Chondrocyte (in vitro differentiated cells): Measurements from ENCODE around the gene KCNAB1. TPM values are rescaled to one million over a fixed set of nuclear protein-coding genes. Genes with fewer than 3 reads are reported as not detected.

Source experiments
- DNase-seq: peaks from one replicate; pipeline ENCODE4 v3.0.0; 2021; ENCODE audit warnings: mixed read lengths, low spot score
- H3K27ac Mint-ChIP-seq: one replicate; pipeline ENCODE4 v1.8.0; 2021; ENCODE audit warnings: mild to moderate bottlenecking, moderate library complexity, mixed read lengths; ENCODE audit not compliant: unreplicated experiment
- H3K27me3 Mint-ChIP-seq: 2 replicates; pipeline ENCODE4 v1.8.0; 2021; ENCODE audit warnings: low read depth, mixed read lengths
- H3K36me3 Mint-ChIP-seq: 2 replicates; pipeline ENCODE4 v1.8.0; 2021; ENCODE audit warnings: low read depth, mixed read lengths
- H3K4me1 Mint-ChIP-seq: 2 replicates; pipeline ENCODE4 v1.8.0; 2021; ENCODE audit warnings: low read depth, mild to moderate bottlenecking, mixed read lengths
- H3K4me3 Mint-ChIP-seq: one replicate; pipeline ENCODE4 v1.8.0; 2021; ENCODE audit warnings: mild to moderate bottlenecking, moderate library complexity, mixed read lengths; ENCODE audit not compliant: unreplicated experiment
- H3K9me3 Mint-ChIP-seq: 2 replicates; pipeline ENCODE4 v1.8.0; 2021; ENCODE audit warnings: low read depth, mixed read lengths
- total RNA-seq: library from RNA; stranded (reverse); gene quantifications from 3 replicates; pipeline ENCODE4 v1.2.1, GENCODE V29; 2021
- TF ChIP-seq, protein P1 (sequence below): fragments of 200-600 bp; sonication (generic); IDR thresholded peaks from 2 replicates; pipeline ENCODE4 v1.5.0; 2021; ENCODE audit warnings: antibody characterized with exemption, mild to moderate bottlenecking, moderate library complexity

The KCNAB1 gene
- total RNA-seq, 1 donor from 2014 or later: 3.4 TPM

GRCh38 chr3:156211583-156211982, 91.2 kb downstream of the KCNAB1 start:
- no peak overlapping the region for H3K27ac Mint-ChIP-seq
- H3K4me3 Mint-ChIP-seq: no peak overlapping the region
- H3K9me3 Mint-ChIP-seq: no peaks in the 10 kb centered on the region
- peaks cover 3% of the 10 kb centered on the region for H3K36me3 Mint-ChIP-seq
- no peaks in the 10 kb centered on the region for H3K27me3 Mint-ChIP-seq
- DNase-seq: no peak
- peaks cover 21% of the 10 kb centered on the region for H3K4me1 Mint-ChIP-seq
- TF ChIP-seq, protein P1, sequence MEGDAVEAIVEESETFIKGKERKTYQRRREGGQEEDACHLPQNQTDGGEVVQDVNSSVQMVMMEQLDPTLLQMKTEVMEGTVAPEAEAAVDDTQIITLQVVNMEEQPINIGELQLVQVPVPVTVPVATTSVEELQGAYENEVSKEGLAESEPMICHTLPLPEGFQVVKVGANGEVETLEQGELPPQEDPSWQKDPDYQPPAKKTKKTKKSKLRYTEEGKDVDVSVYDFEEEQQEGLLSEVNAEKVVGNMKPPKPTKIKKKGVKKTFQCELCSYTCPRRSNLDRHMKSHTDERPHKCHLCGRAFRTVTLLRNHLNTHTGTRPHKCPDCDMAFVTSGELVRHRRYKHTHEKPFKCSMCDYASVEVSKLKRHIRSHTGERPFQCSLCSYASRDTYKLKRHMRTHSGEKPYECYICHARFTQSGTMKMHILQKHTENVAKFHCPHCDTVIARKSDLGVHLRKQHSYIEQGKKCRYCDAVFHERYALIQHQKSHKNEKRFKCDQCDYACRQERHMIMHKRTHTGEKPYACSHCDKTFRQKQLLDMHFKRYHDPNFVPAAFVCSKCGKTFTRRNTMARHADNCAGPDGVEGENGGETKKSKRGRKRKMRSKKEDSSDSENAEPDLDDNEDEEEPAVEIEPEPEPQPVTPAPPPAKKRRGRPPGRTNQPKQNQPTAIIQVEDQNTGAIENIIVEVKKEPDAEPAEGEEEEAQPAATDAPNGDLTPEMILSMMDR: no peak

- DNase-seq: no peak
- Mint-ChIP-seq H3K27ac (no peak overlapping the region), H3K27me3 (no peaks in the 10 kb centered on the region), H3K4me3 (no peak overlapping the region), H3K9me3 (peaks cover 6% of the 10 kb centered on the region), H3K4me1 (peaks cover 35% of the 10 kb centered on the region), H3K36me3 (peaks cover 3% of the 10 kb centered on the region)
- TF ChIP-seq, protein P1: no peak
Measured at GRCh38 chr3:156214676-156215075, 94.3 kb downstream of the KCNAB1 start.

DNA sequence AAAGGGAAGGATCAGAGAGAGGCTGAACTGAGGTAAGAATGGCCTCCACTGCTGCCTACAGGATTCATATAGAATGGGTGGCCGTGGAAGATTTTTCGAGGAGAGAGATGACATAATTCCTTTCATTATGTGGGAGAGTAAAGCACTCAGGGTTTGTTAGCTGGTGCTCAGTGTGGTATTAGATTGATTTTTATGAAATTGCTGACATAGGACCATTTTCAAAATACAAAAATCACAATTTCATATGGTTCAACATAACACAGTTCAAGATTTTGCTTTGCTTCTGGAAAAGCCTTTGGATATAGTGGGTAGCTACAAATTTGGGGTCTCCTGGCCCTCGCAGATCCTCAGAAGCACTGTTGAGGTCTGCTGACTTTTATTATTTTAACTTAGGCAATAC, 95.4 kb downstream of the KCNAB1 start:
- no peaks in the 10 kb centered on the region for H3K27me3 Mint-ChIP-seq
- peaks cover 35% of the 10 kb centered on the region for H3K4me1 Mint-ChIP-seq
- H3K4me3 Mint-ChIP-seq: no peak overlapping the region
- H3K36me3 Mint-ChIP-seq: peaks cover 3% of the 10 kb centered on the region
- no peak for DNase-seq
- H3K9me3 Mint-ChIP-seq: peaks cover 12% of the 10 kb centered on the region
- H3K27ac Mint-ChIP-seq: no peak overlapping the region
- TF ChIP-seq, protein P1: no peak

GRCh38 chr3:156216216-156216615, 95.8 kb downstream of the KCNAB1 start:
- Mint-ChIP-seq H3K4me3 (no peak overlapping the region), H3K36me3 (peaks cover 3% of the 10 kb centered on the region), H3K27me3 (no peaks in the 10 kb centered on the region), H3K27ac (no peak overlapping the region), H3K4me1 (peaks cover 35% of the 10 kb centered on the region), H3K9me3 (peaks cover 15% of the 10 kb centered on the region)
- TF ChIP-seq, protein P1: no peak
- DNase-seq: no peak

GRCh38 chr3:156216852-156217251, 96.5 kb downstream of the KCNAB1 start:
- Mint-ChIP-seq H3K27me3 (no peaks in the 10 kb centered on the region), H3K9me3 (peaks cover 15% of the 10 kb centered on the region), H3K27ac (no peak overlapping the region), H3K36me3 (peaks cover 3% of the 10 kb centered on the region), H3K4me1 (peaks cover 31% of the 10 kb centered on the region), H3K4me3 (no peak overlapping the region)
- DNase-seq: no peak
- TF ChIP-seq, protein P1: no peak
